CD14-positive monocyte (primary cell): ENCODE data around the gene ALDH18A1. TPM values are rescaled to one million over a fixed set of nuclear protein-coding genes. Genes with fewer than 3 reads are reported as not detected.

Experiments used
- DNase-seq, 3 donors: peaks; one replicate each; pipeline ENCODE4 v3.0.0-alpha.2; 2011 to 2022
- H2AFZ ChIP-seq: 2 replicates; pipeline ENCODE4 v1.6.0; 2012; ENCODE audit warnings: mild to moderate bottlenecking, low read depth, low read length, inconsistent platforms; ENCODE audit not compliant: insufficient read depth, poor library complexity, severe bottlenecking
- H3K27ac ChIP-seq, 2 donors: 1 replicate in 1 of 2; 2 replicates in 1 of 2; pipeline ENCODE4 v1.5.1; 2012 to 2013; ENCODE audit warnings: low read length in 2 of 2, control low read depth in 1 of 2, inconsistent platforms in 1 of 2, low read depth in 1 of 2, mild to moderate bottlenecking in 1 of 2
- H3K27me3 ChIP-seq, 2 donors: one replicate each; pipeline versions ENCODE4 v1.6.0 to v1.6.1; 2011 to 2013; ENCODE audit warnings: low read length in 2 of 2; ENCODE audit not compliant: control insufficient read depth in 2 of 2, insufficient read depth in 2 of 2
- H3K36me3 ChIP-seq, 2 donors: replicated peaks in 1 of 2; 1 replicate in 1 of 2; 2 replicates in 1 of 2; pipeline versions ENCODE4 v1.5.1 to v1.6.1; 2012 to 2013; ENCODE audit warnings: low read length in 2 of 2, control low read depth in 1 of 2, inconsistent platforms in 1 of 2, mild to moderate bottlenecking in 1 of 2; ENCODE audit not compliant: insufficient read depth in 2 of 2, control insufficient read depth in 1 of 2
- H3K4me1 ChIP-seq, 2 donors: 1 replicate in 1 of 2; 2 replicates in 1 of 2; pipeline versions ENCODE4 v1.5.1 to v1.6.1; 2012 to 2013; ENCODE audit warnings: low read length in 2 of 2, control low read depth in 1 of 2, inconsistent platforms in 1 of 2, mild to moderate bottlenecking in 1 of 2, moderate library complexity in 1 of 2; ENCODE audit not compliant: insufficient read depth in 2 of 2, control insufficient read depth in 1 of 2
- H3K4me2 ChIP-seq: replicated peaks from 2 replicates; pipeline ENCODE3; 2012; ENCODE audit warnings: low read length, moderate library complexity, mild to moderate bottlenecking; ENCODE audit not compliant: poor library complexity, severe bottlenecking; ENCODE audit errors: extremely low read depth
- H3K4me3 ChIP-seq, 3 experiments: fragments of 200-600 bp in 1 of 3; sonication (generic) in 1 of 3; replicated peaks in 1 of 3; 1 replicate in 2 of 3; 2 replicates in 1 of 3; pipeline ENCODE4 v1.5.1; 2011 to 2013; ENCODE audit warnings: low read length in 3 of 3, mild to moderate bottlenecking in 3 of 3, control low read depth in 2 of 3, low read depth in 2 of 3, inconsistent platforms in 1 of 3, moderate library complexity in 1 of 3
- H3K79me2 ChIP-seq: 2 replicates; pipeline ENCODE4 v1.6.0; 2012; ENCODE audit warnings: mild to moderate bottlenecking, control low read depth, inconsistent platforms, low read length, moderate library complexity; ENCODE audit not compliant: insufficient read depth
- H3K9ac ChIP-seq: 2 replicates; pipeline ENCODE4 v1.6.0; 2017; ENCODE audit warnings: low read length, mild to moderate bottlenecking; ENCODE audit not compliant: insufficient read depth, poor library complexity, severe bottlenecking
- H3K9me3 ChIP-seq, 2 donors: replicated peaks in 1 of 2; 1 replicate in 1 of 2; 2 replicates in 1 of 2; pipeline versions ENCODE4 v1.5.1 to v1.6.1; 2012 to 2013; ENCODE audit warnings: low read length in 2 of 2, control low read depth in 1 of 2; ENCODE audit not compliant: control insufficient read depth in 1 of 2, insufficient read depth in 1 of 2
- H4K20me1 ChIP-seq: 2 replicates; pipeline ENCODE4 v1.6.0; 2012; ENCODE audit warnings: mild to moderate bottlenecking, low read length, control low read depth, moderate library complexity; ENCODE audit not compliant: insufficient read depth
- H3K27ac Mint-ChIP-seq, 7 donors: one replicate each; pipeline ENCODE4 v1.8.0; 2020; ENCODE audit warnings: mild to moderate bottlenecking in 7 of 7, mixed read lengths in 7 of 7, moderate library complexity in 6 of 7, inconsistent platforms in 2 of 7
- H3K27me3 Mint-ChIP-seq, 3 donors: one replicate each; pipeline ENCODE4 v1.8.0; 2021 to 2022; ENCODE audit warnings: low read depth in 3 of 3, mild to moderate bottlenecking in 3 of 3, mixed read lengths in 3 of 3, moderate library complexity in 3 of 3, inconsistent platforms in 1 of 3
- H3K36me3 Mint-ChIP-seq, 2 donors: one replicate each; pipeline ENCODE4 v1.8.0; 2020; ENCODE audit warnings: mixed read lengths in 2 of 2, inconsistent platforms in 1 of 2, mild to moderate bottlenecking in 1 of 2
- H3K4me1 Mint-ChIP-seq: one replicate; pipeline ENCODE4 v1.8.0; 2020; ENCODE audit warnings: mild to moderate bottlenecking, mixed read lengths
- H3K4me3 Mint-ChIP-seq, 2 donors: one replicate each; pipeline ENCODE4 v1.8.0; 2020; ENCODE audit warnings: mild to moderate bottlenecking in 2 of 2, mixed read lengths in 2 of 2, moderate library complexity in 1 of 2
- H3K9me3 Mint-ChIP-seq, 7 donors: one replicate each; pipeline ENCODE4 v1.8.0; 2020 to 2022; ENCODE audit warnings: mixed read lengths in 7 of 7, mild to moderate bottlenecking in 6 of 7, moderate library complexity in 6 of 7, inconsistent platforms in 2 of 7
- WGBS: methylation state at CpG from one replicate; pipeline ENCODE4 v1.1.5; 2013; ENCODE audit warnings: missing lambda C conversion rate; ENCODE audit not compliant: insufficient coverage; 5-methylcytosine and 5-hydroxymethylcytosine counted together
- intact Hi-C, 2 donors: fragments of 100-400 bp; cut with micrococcal nuclease; formaldehyde crosslinking; loops; one replicate each; pipeline versions ENCODE4 v1.15.0 to v1.15.1; 2023
- polyA plus RNA-seq, 3 donors: library from polyadenylated mRNA; depleted of rRNA in 1 of 3; unstranded in 2 of 3; stranded (reverse) in 1 of 3; fragments of 300-500 nt in 2 of 3; fragments of >200 nt in 1 of 3; fragmentation: Illumina TruSeq in 2 of 3; gene quantifications; 1 replicate in 2 of 3; 2 replicates in 1 of 3; pipeline ENCODE4 v1.2.3, GENCODE V29; 2012 to 2021
- TF ChIP-seq, protein P1 (sequence below): fragments of 200-600 bp; IDR thresholded peaks from one replicate; pipeline ENCODE4 v1.8.0; 2022; ENCODE audit warnings: antibody characterized with exemption, mild to moderate bottlenecking

ALDH18A1 gene
- polyA plus RNA-seq, 3 donors: 1.7 to 2.6 (median 2.6) TPM

DNA sequence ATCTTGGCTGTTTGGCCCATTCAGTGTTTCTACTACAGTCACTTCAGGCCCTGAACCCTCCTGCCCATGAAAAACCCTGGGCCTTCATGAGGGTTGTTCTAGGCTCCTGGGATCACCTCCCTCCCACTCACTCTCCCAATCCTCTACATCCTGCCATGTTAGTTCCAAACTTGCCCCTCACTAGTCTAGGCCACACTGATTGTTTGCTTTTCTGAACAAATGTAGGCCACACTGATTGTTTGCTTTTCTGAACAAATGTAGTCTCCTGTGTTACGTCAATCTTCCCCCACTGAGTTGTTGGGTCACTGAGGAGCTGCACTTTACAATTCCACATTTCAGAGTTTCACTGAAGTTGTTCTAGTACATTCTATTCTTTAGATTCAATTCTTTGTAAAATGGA, 5.3 kb upstream of the ALDH18A1 start:
- Histone ChIP-seq H3K4me3 (no peak overlapping the region), H4K20me1 (no peaks in the 10 kb centered on the region), H3K4me2 (no peak overlapping the region), H3K79me2 (peaks cover 2% of the 10 kb centered on the region), H3K9ac (no peak overlapping the region), H3K9me3 (no peaks in the 10 kb centered on the region), H3K27ac (no peak overlapping the region), H3K36me3 (peaks cover 0 to 16% of the 10 kb centered on the region in 2 donors), H3K27me3 (no peaks in the 10 kb centered on the region), H2AFZ (no peak overlapping the region), H3K4me1 (peaks cover 4 to 5% of the 10 kb centered on the region in 2 donors)
- Mint-ChIP-seq H3K27ac (no peak overlapping the region), H3K36me3 (peaks cover 19 to 21% of the 10 kb centered on the region in 2 donors), H3K27me3 (no peaks in the 10 kb centered on the region), H3K9me3 (peaks cover 2 to 9% (median 4%) of the 10 kb centered on the region in 7 donors), H3K4me3 (no peak overlapping the region), H3K4me1 (peaks cover 28% of the 10 kb centered on the region)
- intact Hi-C loops: no loop called here
- WGBS: no CpG with 5 or more reads among the region's 1 CpG
- DNase-seq: no peak
- TF ChIP-seq, protein P1, sequence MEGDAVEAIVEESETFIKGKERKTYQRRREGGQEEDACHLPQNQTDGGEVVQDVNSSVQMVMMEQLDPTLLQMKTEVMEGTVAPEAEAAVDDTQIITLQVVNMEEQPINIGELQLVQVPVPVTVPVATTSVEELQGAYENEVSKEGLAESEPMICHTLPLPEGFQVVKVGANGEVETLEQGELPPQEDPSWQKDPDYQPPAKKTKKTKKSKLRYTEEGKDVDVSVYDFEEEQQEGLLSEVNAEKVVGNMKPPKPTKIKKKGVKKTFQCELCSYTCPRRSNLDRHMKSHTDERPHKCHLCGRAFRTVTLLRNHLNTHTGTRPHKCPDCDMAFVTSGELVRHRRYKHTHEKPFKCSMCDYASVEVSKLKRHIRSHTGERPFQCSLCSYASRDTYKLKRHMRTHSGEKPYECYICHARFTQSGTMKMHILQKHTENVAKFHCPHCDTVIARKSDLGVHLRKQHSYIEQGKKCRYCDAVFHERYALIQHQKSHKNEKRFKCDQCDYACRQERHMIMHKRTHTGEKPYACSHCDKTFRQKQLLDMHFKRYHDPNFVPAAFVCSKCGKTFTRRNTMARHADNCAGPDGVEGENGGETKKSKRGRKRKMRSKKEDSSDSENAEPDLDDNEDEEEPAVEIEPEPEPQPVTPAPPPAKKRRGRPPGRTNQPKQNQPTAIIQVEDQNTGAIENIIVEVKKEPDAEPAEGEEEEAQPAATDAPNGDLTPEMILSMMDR: no peak

DNA sequence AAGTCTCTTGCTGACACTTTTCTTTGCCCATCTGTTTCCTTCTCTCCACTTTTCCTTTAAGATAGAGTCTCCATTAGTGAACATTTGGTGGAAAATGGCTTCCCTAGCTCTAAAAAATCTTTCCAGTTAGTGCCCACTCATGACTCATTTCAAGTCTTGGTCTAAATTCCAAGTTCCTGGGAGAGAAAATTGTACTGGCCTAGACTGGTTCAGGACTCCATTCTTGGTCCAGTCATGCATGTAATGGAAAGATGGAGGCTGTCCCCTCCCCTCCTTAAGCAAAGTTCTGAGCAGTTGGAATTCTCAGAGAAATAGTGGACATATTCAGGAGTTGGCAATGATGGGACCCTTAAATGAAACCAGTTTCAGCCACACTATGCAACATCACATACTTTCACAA, 3.8 kb upstream of the ALDH18A1 start:
- Histone ChIP-seq H3K27ac (no peak overlapping the region), H2AFZ (no peak overlapping the region), H3K4me2 (no peak overlapping the region), H3K79me2 (peaks cover 11% of the 10 kb centered on the region), H3K27me3 (no peaks in the 10 kb centered on the region), H4K20me1 (no peaks in the 10 kb centered on the region), H3K4me3 (no peak overlapping the region), H3K4me1 (peaks cover 11 to 16% of the 10 kb centered on the region in 2 donors), H3K9ac (no peak overlapping the region), H3K36me3 (peaks cover 0 to 16% of the 10 kb centered on the region in 2 donors), H3K9me3 (no peaks in the 10 kb centered on the region)
- Mint-ChIP-seq H3K36me3 (peaks cover 14 to 17% of the 10 kb centered on the region in 2 donors), H3K9me3 (peaks cover 2 to 9% (median 4%) of the 10 kb centered on the region in 7 donors), H3K4me1 (peaks cover 40% of the 10 kb centered on the region), H3K27ac (no peak overlapping the region), H3K4me3 (no peak overlapping the region), H3K27me3 (peaks cover 0 to 5% (median 4%) of the 10 kb centered on the region in 3 donors)
- TF ChIP-seq, protein P1: no peak
- intact Hi-C loops: no loop called here
- DNase-seq: no peak
